T-helper 9 cell (primary cell): ENCODE results near the gene IGLON5.

ENCODE experiments used
- DNase-seq: peaks from one replicate; pipeline ENCODE4 v3.0.0-alpha.2; 2020
- total RNA-seq, 2 donors: gene quantifications; one replicate each; lab custom pipeline; 2026; lab: John Stamatoyannopoulos, UW

IGLON5 gene
- total RNA-seq: 0 reads per million in 2 donors

- DNase-seq: no peak
Observed at GRCh38 chr19:51311351-51312257, at the start of gene IGLON5. TSS of gene IGLON5 (plus strand) at chr19:51311644. CDS start at chr19:51311848, 204 bp downstream.

- DNase-seq: no peak
Observed at GRCh38 chr19:51263808-51264207, 47.6 kb upstream of the IGLON5 start.

GRCh38 chr19:51271067-51271466 lies 40.4 kb upstream of the IGLON5 start:
- DNase-seq: no peak

- no peak for DNase-seq
Observed at GRCh38 chr19:51272183-51272810, 39.1 kb upstream of the IGLON5 start.

GRCh38 chr19:51274049-51274770 lies 37.2 kb upstream of the IGLON5 start:
- no peak for DNase-seq

GRCh38 chr19:51277112-51277511 lies 34.3 kb upstream of the IGLON5 start:
- DNase-seq: no peak

GRCh38 chr19:51282335-51282734 lies 29.1 kb upstream of the IGLON5 start:
- DNase-seq: no peak

- DNase-seq: no peak
Observed at GRCh38 chr19:51285682-51286081, 25.8 kb upstream of the IGLON5 start.

- DNase-seq: no peak
Observed at GRCh38 chr19:51289635-51290034, 21.8 kb upstream of the IGLON5 start.

GRCh38 chr19:51292971-51293370 lies 18.5 kb upstream of the IGLON5 start:
- DNase-seq: no peak

GRCh38 chr19:51293571-51294210 lies 17.8 kb upstream of the IGLON5 start:
- DNase-seq: no peak

GRCh38 chr19:51294211-51294976 lies 17.1 kb upstream of the IGLON5 start:
- DNase-seq: no peak

GRCh38 chr19:51294977-51295375 lies 16.5 kb upstream of the IGLON5 start:
- no peak for DNase-seq

- no peak for DNase-seq
Observed at GRCh38 chr19:51295382-51296126, 15.9 kb upstream of the IGLON5 start.

GRCh38 chr19:51296336-51297093 lies 14.9 kb upstream of the IGLON5 start:
- DNase-seq: no peak

- DNase-seq: no peak
Observed at GRCh38 chr19:51297406-51297805, 14.0 kb upstream of the IGLON5 start.

- DNase-seq: no peak
Observed at GRCh38 chr19:51301266-51301665, 10.2 kb upstream of the IGLON5 start.

- DNase-seq: no peak
Observed at GRCh38 chr19:51305479-51305878, 6.0 kb upstream of the IGLON5 start.

- no peak for DNase-seq
Observed at GRCh38 chr19:51316688-51317087, 5.2 kb downstream of the IGLON5 start.

- DNase-seq: no peak
Observed at GRCh38 chr19:51317376-51317775, 5.9 kb downstream of the IGLON5 start.

- DNase-seq: no peak
Observed at GRCh38 chr19:51317968-51318367, 6.5 kb downstream of the IGLON5 start.
